ENCODE measurements around the gene LRPPRC.

The LRPPRC gene

DNA sequence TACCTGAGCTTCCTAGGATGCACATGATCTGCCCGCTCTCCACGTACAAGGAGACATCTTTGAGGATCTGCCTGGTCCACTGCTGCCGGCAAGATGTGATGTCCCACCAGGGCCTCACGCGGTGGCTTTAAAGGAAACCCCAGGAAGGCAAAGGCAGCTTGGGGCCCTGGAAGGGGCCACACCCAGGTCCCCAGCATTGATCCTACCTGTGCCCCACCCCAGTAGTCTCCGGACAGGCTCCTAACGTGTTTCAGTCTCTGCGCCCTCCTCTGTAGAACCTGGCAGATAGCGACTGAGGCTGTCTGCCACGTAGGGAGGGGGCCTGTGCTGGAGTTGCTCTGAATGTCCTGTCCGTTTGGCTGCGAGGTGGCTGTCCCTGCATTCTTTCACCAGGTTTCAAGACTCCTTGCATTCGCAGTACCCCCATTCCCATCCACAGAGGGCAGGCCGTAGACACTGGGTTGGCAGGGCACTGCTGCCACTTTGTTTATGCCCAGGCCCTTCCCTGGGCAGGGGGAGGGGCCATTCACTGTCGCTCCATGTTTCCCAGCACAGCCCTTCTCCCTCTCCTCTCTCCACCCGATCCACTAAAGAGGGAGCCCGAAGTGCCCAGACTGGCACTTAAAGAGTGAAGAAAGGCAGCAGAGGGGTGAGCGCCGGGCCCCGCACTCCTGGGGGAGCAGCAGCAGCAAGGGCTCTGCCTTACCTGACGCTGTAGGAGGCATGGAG is 157.8 kb downstream of the LRPPRC start:
- Histone ChIP-seq H3K4me3 (replicated peaks; ENCODE audit: low read depth, low read length) (no peak overlapping the region), H3K36me3 (ENCODE audit: control insufficient read depth, insufficient read depth, low read length) (no peaks in the 10 kb centered on the region), H3K27me3 (replicated peaks; ENCODE audit: control insufficient read depth, insufficient read depth, low read length) (no peaks in the 10 kb centered on the region; the same call in 1 of the 2 replicates)
- DNase-seq (ENCODE audit: extremely low read depth, insufficient read length), result no peak
- no peak for TF ChIP-seq CTCF (IDR thresholded peaks at IDR 0.05; ENCODE audit: insufficient read depth, low read length, poor library complexity, severe bottlenecking)

GRCh38 chr2:43837033-43837432 is 158.8 kb downstream of the LRPPRC start:
- no peak for DNase-seq (ENCODE audit: extremely low read depth, insufficient read length)
- Histone ChIP-seq H3K27me3 (replicated peaks; ENCODE audit: control insufficient read depth, insufficient read depth, low read length) (no peaks in the 10 kb centered on the region; the same call in 1 of the 2 replicates), H3K4me3 (replicated peaks; ENCODE audit: low read depth, low read length) (no peak overlapping the region), H3K36me3 (ENCODE audit: control insufficient read depth, insufficient read depth, low read length) (no peaks in the 10 kb centered on the region)
- no peak for TF ChIP-seq CTCF (IDR thresholded peaks at IDR 0.05; ENCODE audit: insufficient read depth, low read length, poor library complexity, severe bottlenecking)

All from GM06990 (cell line).